Kidney epithelial cell (primary cell): ENCODE results near the gene VOPP1. TPM values are rescaled to one million over a fixed set of nuclear protein-coding genes. Genes with fewer than 3 reads are reported as not detected.

Source experiments
- DNase-seq: peaks from one replicate; pipeline ENCODE4 v3.0.0-alpha.2; 2010; ENCODE audit warnings: low read depth
- H3K27me3 ChIP-seq: 2 replicates; pipeline ENCODE4 v1.6.0; 2011; ENCODE audit warnings: low read length; ENCODE audit not compliant: control insufficient read depth, insufficient read depth
- H3K36me3 ChIP-seq: 2 replicates; pipeline ENCODE4 v1.5.1; 2011; ENCODE audit warnings: low read length; ENCODE audit not compliant: control insufficient read depth, insufficient read depth
- H3K4me3 ChIP-seq: 2 replicates; pipeline ENCODE4 v1.5.1; 2011; ENCODE audit warnings: low read depth, mild to moderate bottlenecking, control low read depth, low read length
- total RNA-seq: library from RNA; depleted of rRNA; stranded (reverse); fragments of >200 nt; gene quantifications from 2 replicates; pipeline ENCODE4 v1.2.3, GENCODE V29; 2015
- TF ChIP-seq, protein P1 (sequence below): IDR thresholded peaks from 2 replicates; pipeline ENCODE4 v1.5.1; 2011; ENCODE audit warnings: mild to moderate bottlenecking, moderate library complexity, low read length, control low read depth, inconsistent platforms; ENCODE audit not compliant: insufficient read depth, poor library complexity, severe bottlenecking

VOPP1 gene
- total RNA-seq, 1 donor from 2014 or later = 118 TPM

DNA sequence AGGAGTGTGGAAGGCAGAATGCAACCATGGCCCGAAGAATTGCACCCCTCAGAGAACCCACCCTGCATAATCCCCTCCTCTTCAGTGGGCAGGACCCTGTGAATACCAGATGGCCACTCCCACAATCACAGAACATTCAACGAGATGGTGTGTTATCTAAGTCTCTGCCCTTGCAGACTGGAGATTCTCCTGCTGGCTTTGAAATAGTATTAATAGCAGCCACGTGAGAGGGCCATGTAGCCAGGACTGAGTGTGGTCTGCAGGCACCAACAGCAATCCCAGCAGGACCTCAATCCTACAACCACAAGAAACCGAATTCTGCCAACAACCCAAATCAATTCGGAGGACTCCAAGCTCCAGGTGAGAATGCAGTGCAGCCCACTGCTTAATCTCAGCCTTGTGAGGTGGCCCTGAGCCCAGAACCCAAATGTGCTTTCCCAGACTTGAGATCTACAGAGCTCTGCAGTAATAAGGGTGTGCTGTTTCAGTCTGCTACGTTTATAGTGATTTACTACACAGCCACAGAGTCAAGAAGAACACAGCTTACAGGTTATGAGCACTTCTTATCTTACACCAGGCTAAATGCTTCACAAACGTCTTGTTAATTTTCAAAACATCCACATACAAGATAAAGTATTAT, 72.1 kb downstream of the VOPP1 start:
- no peaks in the 10 kb centered on the region for H3K27me3 ChIP-seq
- TF ChIP-seq, protein P1, sequence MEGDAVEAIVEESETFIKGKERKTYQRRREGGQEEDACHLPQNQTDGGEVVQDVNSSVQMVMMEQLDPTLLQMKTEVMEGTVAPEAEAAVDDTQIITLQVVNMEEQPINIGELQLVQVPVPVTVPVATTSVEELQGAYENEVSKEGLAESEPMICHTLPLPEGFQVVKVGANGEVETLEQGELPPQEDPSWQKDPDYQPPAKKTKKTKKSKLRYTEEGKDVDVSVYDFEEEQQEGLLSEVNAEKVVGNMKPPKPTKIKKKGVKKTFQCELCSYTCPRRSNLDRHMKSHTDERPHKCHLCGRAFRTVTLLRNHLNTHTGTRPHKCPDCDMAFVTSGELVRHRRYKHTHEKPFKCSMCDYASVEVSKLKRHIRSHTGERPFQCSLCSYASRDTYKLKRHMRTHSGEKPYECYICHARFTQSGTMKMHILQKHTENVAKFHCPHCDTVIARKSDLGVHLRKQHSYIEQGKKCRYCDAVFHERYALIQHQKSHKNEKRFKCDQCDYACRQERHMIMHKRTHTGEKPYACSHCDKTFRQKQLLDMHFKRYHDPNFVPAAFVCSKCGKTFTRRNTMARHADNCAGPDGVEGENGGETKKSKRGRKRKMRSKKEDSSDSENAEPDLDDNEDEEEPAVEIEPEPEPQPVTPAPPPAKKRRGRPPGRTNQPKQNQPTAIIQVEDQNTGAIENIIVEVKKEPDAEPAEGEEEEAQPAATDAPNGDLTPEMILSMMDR = no peak
- no peaks in the 10 kb centered on the region for H3K36me3 ChIP-seq
- H3K4me3 ChIP-seq = no peak overlapping the region
- no peak for DNase-seq

DNA sequence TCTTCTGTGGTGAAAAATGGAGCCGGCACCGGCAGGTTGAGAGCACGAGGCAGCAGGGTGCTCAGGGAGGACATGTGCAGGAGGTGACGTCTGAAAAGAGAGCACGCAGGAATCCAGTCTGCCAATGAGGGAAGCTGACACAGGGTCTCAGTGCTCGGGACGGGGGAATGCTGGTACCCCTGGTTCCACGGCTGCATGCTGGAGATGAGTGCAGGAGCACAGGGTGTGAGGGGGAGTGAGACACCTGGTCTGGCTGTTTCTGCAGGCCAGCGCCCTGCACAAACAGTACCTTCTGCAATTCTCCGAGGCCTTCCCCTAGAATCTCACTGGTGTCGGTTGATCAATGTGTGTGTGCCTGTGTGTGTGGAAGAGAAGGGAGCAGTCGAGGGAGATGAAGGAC, 72.7 kb downstream of the VOPP1 start:
- H3K27me3 ChIP-seq = no peaks in the 10 kb centered on the region
- H3K36me3 ChIP-seq = no peaks in the 10 kb centered on the region
- TF ChIP-seq, protein P1 = no peak
- no peak for DNase-seq
- no peak overlapping the region for H3K4me3 ChIP-seq

- Histone ChIP-seq H3K4me3 (no peak overlapping the region), H3K36me3 (no peaks in the 10 kb centered on the region), H3K27me3 (no peaks in the 10 kb centered on the region)
- DNase-seq = no peak
- TF ChIP-seq, protein P1 = no peak
Observed at GRCh38 chr7:55498770-55499169, 73.5 kb downstream of the VOPP1 start.

GRCh38 chr7:55498142-55498541, 74.2 kb downstream of the VOPP1 start:
- no peak for DNase-seq
- Histone ChIP-seq H3K27me3 (no peaks in the 10 kb centered on the region), H3K36me3 (no peaks in the 10 kb centered on the region), H3K4me3 (no peak overlapping the region)
- TF ChIP-seq, protein P1 = no peak

DNA sequence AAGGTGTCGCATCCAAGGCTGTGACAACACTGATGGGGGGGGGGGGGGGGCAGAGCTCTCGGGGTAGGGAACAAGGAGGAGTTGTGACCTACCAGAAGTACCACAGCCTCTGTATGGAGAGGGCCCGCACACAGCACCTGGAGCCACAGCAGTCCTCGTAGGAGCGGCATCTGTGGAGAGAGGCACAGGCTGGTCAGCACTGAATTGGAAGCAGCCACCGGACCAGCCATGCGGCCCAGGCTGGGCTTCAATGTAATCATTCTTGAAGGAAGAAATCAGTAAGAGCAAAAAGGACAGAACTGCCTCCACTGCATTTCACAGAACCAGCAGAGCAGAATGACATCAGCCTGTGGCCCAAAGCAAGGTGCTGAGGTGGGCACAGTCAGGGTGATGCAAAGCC, 74.8 kb downstream of the VOPP1 start:
- Histone ChIP-seq H3K27me3 (no peaks in the 10 kb centered on the region), H3K36me3 (no peaks in the 10 kb centered on the region), H3K4me3 (no peak overlapping the region)
- DNase-seq = no peak
- TF ChIP-seq, protein P1 = no peak

GRCh38 chr7:55496906-55497305, 75.4 kb downstream of the VOPP1 start:
- H3K4me3 ChIP-seq = no peak overlapping the region
- no peaks in the 10 kb centered on the region for H3K36me3 ChIP-seq
- no peak for DNase-seq
- TF ChIP-seq, protein P1 = no peak
- H3K27me3 ChIP-seq = no peaks in the 10 kb centered on the region
